PC-3 (cell line): ENCODE results near the gene OBP2B. TPM values are rescaled to one million over a fixed set of nuclear protein-coding genes. Genes with fewer than 3 reads are reported as not detected.
"Not testable (repeated sequence)": the region's sequence is repeated elsewhere in the genome, so short reads cannot be mapped to it uniquely, and the experiment has no call there.

Experiments
- ATAC-seq: fragments of 200-7000 bp; cut with Tn5 transposase; 2 replicates; pipeline ENCODE4 v1.9.1; 2020; ENCODE audit warnings: mild to moderate bottlenecking, moderate library complexity
- BruUV-seq: library from RNA; stranded (reverse); fragments of 400-500 nt; replicated peaks from 2 replicates; lab custom pipeline; 2021; lab: Mats Ljungman, UMichigan
- CTCF ChIA-PET: fragments of 300-600 bp; sonication (Branson Sonifier 250); formaldehyde crosslinking; loops from one replicate; lab custom pipeline; 2022; ENCODE audit warnings: antibody characterized with exemption; lab: Charles Lee
- POLR2A ChIA-PET: fragments of 300-600 bp; sonication (Branson Sonifier 250); formaldehyde crosslinking; loops from one replicate; lab custom pipeline; 2022; ENCODE audit warnings: antibody characterized with exemption; ENCODE audit not compliant: unreplicated experiment; lab: Charles Lee
- DNase-seq: peaks from one replicate; pipeline ENCODE4 v3.0.0-alpha.2; 2015
- H2AFZ ChIP-seq: fragments of 300-600 bp; sonication (generic); 2 replicates; pipeline ENCODE4 v1.6.0; 2016; ENCODE audit warnings: antibody characterized with exemption, low read length
- H3F3A ChIP-seq: fragments of 300-600 bp; sonication (generic); one replicate; pipeline ENCODE4 v1.6.0; 2017; ENCODE audit warnings: antibody characterized with exemption, low read length, control low read depth, mild to moderate bottlenecking; ENCODE audit not compliant: unreplicated experiment
- H3K27ac ChIP-seq: fragments of 300-600 bp; sonication (generic); 2 replicates; pipeline ENCODE4 v1.5.1; 2016; ENCODE audit warnings: mild to moderate bottlenecking, low read length
- H3K27me3 ChIP-seq: fragments of 300-600 bp; sonication (generic); 2 replicates; pipeline ENCODE4 v1.6.1; 2016; ENCODE audit warnings: low read length, mixed read lengths
- H3K36me3 ChIP-seq: fragments of 300-600 bp; sonication (generic); 2 replicates; pipeline ENCODE4 v1.6.1; 2016; ENCODE audit warnings: low read depth, mixed run types, low read length, mixed read lengths
- H3K4me1 ChIP-seq: fragments of 300-600 bp; sonication (generic); 2 replicates; pipeline ENCODE4 v1.5.1; 2016; ENCODE audit warnings: low read length; ENCODE audit not compliant: insufficient read depth
- H3K4me2 ChIP-seq: fragments of 300-600 bp; sonication (generic); 2 replicates; pipeline ENCODE4 v1.6.0; 2016; ENCODE audit warnings: low read length
- H3K4me3 ChIP-seq: fragments of 300-600 bp; sonication (generic); 2 replicates; pipeline ENCODE4 v1.5.1; 2016; ENCODE audit warnings: mild to moderate bottlenecking, low read length, mixed read lengths
- H3K79me2 ChIP-seq: fragments of 300-600 bp; sonication (generic); 2 replicates; pipeline ENCODE4 v1.6.1; 2017; ENCODE audit warnings: low read length, mixed read lengths
- H3K9ac ChIP-seq: fragments of 300-600 bp; sonication (generic); 2 replicates; pipeline ENCODE4 v1.6.0; 2016; ENCODE audit warnings: mild to moderate bottlenecking, low read length
- H3K9me2 ChIP-seq: fragments of 300-600 bp; sonication (generic); replicated peaks from 2 replicates; pipeline ENCODE4 v1.6.1; 2016; ENCODE audit warnings: mixed run types, low read length, mixed read lengths
- H3K9me3 ChIP-seq: fragments of 300-600 bp; sonication (generic); 2 replicates; pipeline ENCODE4 v1.6.1; 2016; ENCODE audit warnings: low read length, mixed read lengths
- H4K20me1 ChIP-seq: fragments of 300-600 bp; sonication (generic); 2 replicates; pipeline ENCODE4 v1.6.1; 2016; ENCODE audit warnings: low read length, mixed read lengths
- EZH2 ChIP-seq: fragments of 300-600 bp; sonication (generic); IDR thresholded peaks from one replicate; pipeline ENCODE4 v1.6.1; 2017; ENCODE audit warnings: antibody characterized with exemption, mild to moderate bottlenecking, low read length; ENCODE audit not compliant: unreplicated experiment
- EZH2phosphoT487 ChIP-seq: fragments of 300-600 bp; sonication (generic); IDR thresholded peaks from 2 replicates; pipeline ENCODE4 v1.6.1; 2018; ENCODE audit warnings: mild to moderate bottlenecking, antibody characterized with exemption, low read length, borderline replicate concordance
- intact Hi-C: fragments of 100-400 bp; cut with micrococcal nuclease; formaldehyde crosslinking; loops from 2 replicates; pipeline ENCODE4 v1.9.0; 2023
- total RNA-seq: library from RNA; depleted of rRNA; stranded (reverse); fragments of >200 nt; gene quantifications from 2 replicates; pipeline ENCODE4 v1.2.3, GENCODE V29; 2014
- TF ChIP-seq, protein P1 (sequence below): fragments of 300-600 bp; sonication (generic); conservative IDR thresholded peaks from 2 replicates; pipeline ENCODE4 v1.5.1; 2017; ENCODE audit warnings: antibody characterized with exemption, low read depth, mild to moderate bottlenecking, low read length

The OBP2B gene
- total RNA-seq, 1 experiment from 2014 or later: not detected

DNA sequence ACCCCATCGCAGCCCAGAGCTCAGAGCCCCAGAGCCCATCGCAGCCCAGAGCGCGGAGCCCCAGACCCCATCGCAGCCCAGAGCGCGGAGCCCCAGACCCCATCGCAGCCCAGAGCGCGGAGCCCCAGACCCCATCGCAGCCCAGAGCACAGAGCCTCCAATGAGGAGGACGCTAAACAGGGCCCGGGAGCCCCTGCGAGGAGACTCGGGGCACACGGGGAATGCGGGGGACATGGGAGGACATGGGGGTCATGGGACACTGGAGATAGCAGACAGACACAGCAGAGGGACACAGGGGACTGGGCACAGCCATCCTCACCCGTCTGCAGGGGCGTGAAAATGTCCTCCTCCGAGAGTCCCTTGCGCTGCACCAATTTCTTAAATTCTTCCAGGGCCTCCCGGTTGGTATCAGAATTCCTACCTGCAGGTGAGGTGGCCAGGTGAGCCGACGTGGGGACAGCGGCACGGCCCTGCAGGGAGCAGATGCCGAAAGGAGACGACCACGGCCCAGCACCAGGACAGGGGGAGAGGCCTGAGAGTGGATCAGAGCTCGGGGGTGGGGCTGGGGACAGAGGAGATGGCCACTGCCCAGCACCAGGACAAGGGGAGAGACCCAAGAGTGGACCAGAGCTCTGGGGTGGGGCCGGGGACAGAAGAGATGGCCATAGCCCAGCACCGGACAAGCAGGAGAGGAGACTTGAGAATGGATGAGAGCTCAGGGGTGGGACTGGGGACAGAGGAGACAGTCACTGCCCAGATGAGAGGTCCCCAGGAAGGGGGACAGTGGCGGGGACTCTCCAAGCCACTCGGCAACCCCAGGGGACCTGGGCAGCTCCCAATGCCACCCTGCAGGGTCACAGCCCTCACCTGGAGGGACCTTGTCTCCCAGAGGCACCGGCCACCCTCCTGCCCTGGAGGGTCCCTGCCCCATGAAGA lies 2.8 kb downstream of the OBP2B start:
- intact Hi-C loops: no loop called here
- Histone ChIP-seq H3K4me2 (no peak overlapping the region), H3K27me3 (no peaks in the 10 kb centered on the region), H3K9me3 (no peaks in the 10 kb centered on the region), H3K9ac (no peak overlapping the region), H3K4me1 (peaks cover 17% of the 10 kb centered on the region), H3K9me2 (no peaks in the 10 kb centered on the region), H3K36me3 (no peaks in the 10 kb centered on the region), H3F3A (no peaks in the 10 kb centered on the region), H3K79me2 (no peaks in the 10 kb centered on the region), H3K4me3 (no peak overlapping the region), H3K27ac (no peak overlapping the region), H2AFZ (no peak overlapping the region), H4K20me1 (no peaks in the 10 kb centered on the region)
- ATAC-seq (no peak), DNase-seq (no peak)
- ChIA-PET POLR2A (no interaction called here), CTCF (no interaction called here)
- TF ChIP-seq, protein P1, sequence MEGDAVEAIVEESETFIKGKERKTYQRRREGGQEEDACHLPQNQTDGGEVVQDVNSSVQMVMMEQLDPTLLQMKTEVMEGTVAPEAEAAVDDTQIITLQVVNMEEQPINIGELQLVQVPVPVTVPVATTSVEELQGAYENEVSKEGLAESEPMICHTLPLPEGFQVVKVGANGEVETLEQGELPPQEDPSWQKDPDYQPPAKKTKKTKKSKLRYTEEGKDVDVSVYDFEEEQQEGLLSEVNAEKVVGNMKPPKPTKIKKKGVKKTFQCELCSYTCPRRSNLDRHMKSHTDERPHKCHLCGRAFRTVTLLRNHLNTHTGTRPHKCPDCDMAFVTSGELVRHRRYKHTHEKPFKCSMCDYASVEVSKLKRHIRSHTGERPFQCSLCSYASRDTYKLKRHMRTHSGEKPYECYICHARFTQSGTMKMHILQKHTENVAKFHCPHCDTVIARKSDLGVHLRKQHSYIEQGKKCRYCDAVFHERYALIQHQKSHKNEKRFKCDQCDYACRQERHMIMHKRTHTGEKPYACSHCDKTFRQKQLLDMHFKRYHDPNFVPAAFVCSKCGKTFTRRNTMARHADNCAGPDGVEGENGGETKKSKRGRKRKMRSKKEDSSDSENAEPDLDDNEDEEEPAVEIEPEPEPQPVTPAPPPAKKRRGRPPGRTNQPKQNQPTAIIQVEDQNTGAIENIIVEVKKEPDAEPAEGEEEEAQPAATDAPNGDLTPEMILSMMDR: no peak
- no peak for TF ChIP-seq EZH2phosphoT487
- no TSS peak for BruUV-seq

- CTCF ChIA-PET, H3K27me3 ChIP-seq: not testable (repeated sequence)
Observed at GRCh38 chr9:133205481-133205887, 3.6 kb downstream of the OBP2B start.

GRCh38 chr9:133204993-133205336 lies 4.1 kb downstream of the OBP2B start:
- TF ChIP-seq, protein P1: no peak
- TF ChIP-seq EZH2 (no peak), EZH2phosphoT487 (no peak)
- H4K20me1 ChIP-seq: no peaks in the 10 kb centered on the region
- H2AFZ ChIP-seq: no peak overlapping the region
- H3K27me3 ChIP-seq: no peaks in the 10 kb centered on the region
- H3K36me3 ChIP-seq: no peaks in the 10 kb centered on the region
- no peaks in the 10 kb centered on the region for H3K9me2 ChIP-seq
- intact Hi-C loops: no loop called here
- no peak overlapping the region for H3K4me3 ChIP-seq
- H3K4me1 ChIP-seq: peaks cover 7% of the 10 kb centered on the region
- BruUV-seq: no TSS peak
- no peaks in the 10 kb centered on the region for H3K9me3 ChIP-seq
- POLR2A ChIA-PET: no interaction called here
- no peak overlapping the region for H3K4me2 ChIP-seq
- H3F3A ChIP-seq: no peaks in the 10 kb centered on the region
- no peaks in the 10 kb centered on the region for H3K79me2 ChIP-seq
- ATAC-seq (no peak), DNase-seq (no peak)
- no peak overlapping the region for H3K9ac ChIP-seq
- CTCF ChIA-PET: no interaction called here
- H3K27ac ChIP-seq: no peak overlapping the region

More at GRCh38 chr9:133205481-133205887, 3.6 kb downstream of the OBP2B start:
- H2AFZ ChIP-seq, ATAC-seq, H3K4me3 ChIP-seq, H3K9me2 ChIP-seq, POLR2A ChIA-PET, H3K79me2 ChIP-seq, H3K36me3 ChIP-seq, H3F3A ChIP-seq, H3K9ac ChIP-seq, H3K27ac ChIP-seq, H3K9me3 ChIP-seq, BruUV-seq, H3K4me2 ChIP-seq, H4K20me1 ChIP-seq, DNase-seq, intact Hi-C loops: not testable (repeated sequence)
- H3K4me1 ChIP-seq: peaks cover 12% of the 10 kb centered on the region
